NB4 (cell line): ENCODE results near the gene TRIM71.

Source experiments
- POLR2A ChIP-seq: IDR thresholded peaks from 2 replicates; pipeline ENCODE4 v1.6.1; 2011; ENCODE audit warnings: mild to moderate bottlenecking; ENCODE audit not compliant: insufficient read length; ENCODE audit errors: extremely low read depth
- TF ChIP-seq, protein P1 (sequence below): IDR thresholded peaks from one replicate; pipeline ENCODE4 v1.5.1; 2012; ENCODE audit warnings: low read depth, low read length

DNA sequence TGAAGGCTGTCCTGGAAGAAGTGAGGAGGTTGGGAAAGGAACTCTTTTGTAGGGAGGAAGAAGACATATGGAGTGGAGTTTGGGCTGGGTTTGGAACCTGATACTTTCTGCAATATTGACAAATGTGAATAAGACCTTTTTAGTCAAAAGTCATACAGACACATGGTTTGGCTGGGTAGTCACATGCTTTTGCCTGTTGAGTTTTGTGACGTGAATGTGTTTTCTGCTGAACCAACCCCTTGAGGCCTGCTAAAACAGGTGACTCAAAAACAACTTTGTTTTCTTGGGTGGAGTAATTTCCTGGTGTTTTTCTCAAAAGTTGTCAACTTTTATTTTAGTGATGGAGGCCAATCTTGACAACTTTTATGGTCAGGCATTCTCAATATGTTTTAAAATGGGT lies 94.2 kb downstream of the TRIM71 start:
- TF ChIP-seq, protein P1, sequence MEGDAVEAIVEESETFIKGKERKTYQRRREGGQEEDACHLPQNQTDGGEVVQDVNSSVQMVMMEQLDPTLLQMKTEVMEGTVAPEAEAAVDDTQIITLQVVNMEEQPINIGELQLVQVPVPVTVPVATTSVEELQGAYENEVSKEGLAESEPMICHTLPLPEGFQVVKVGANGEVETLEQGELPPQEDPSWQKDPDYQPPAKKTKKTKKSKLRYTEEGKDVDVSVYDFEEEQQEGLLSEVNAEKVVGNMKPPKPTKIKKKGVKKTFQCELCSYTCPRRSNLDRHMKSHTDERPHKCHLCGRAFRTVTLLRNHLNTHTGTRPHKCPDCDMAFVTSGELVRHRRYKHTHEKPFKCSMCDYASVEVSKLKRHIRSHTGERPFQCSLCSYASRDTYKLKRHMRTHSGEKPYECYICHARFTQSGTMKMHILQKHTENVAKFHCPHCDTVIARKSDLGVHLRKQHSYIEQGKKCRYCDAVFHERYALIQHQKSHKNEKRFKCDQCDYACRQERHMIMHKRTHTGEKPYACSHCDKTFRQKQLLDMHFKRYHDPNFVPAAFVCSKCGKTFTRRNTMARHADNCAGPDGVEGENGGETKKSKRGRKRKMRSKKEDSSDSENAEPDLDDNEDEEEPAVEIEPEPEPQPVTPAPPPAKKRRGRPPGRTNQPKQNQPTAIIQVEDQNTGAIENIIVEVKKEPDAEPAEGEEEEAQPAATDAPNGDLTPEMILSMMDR = no peak
- no peak for TF ChIP-seq POLR2A
